Measurements from ENCODE around the gene CORO7. TPM values are rescaled to one million over a fixed set of nuclear protein-coding genes. Genes with fewer than 3 reads are reported as not detected.

Gene CORO7
- total and polyA plus RNA-seq, 4 donors, result 22.7 to 61.8 (median 42.1) TPM

DNA sequence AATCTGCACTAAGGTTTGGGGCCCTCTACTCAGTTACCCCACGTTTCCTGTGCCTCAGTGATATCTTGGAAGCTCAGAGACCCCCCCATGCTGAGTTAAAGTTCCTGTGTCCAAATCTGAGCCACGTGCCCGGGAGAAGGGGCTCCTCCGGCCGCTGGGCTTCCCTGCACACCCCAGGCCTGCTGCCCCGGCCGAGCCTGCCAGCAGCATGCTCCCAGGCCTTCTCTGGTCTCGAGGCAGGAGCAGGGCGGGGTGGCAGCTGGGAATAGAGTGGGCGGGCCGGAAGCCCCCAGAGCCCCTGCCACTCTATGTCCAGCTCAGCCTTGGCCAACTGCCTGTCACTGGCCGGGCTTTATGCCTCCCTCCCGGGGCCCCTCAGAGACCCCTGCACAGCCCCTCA, 50.4 kb downstream of the CORO7 start:
- Histone ChIP-seq H3K27me3 (ENCODE audit: control insufficient read depth, insufficient read depth, low read length) (no peaks in the 10 kb centered on the region), H3K36me3 (ENCODE audit: control insufficient read depth, insufficient read depth, low read length) (peaks cover 73% of the 10 kb centered on the region), H3K9me3 (ENCODE audit: control insufficient read depth, insufficient read depth, low read length) (no peaks in the 10 kb centered on the region), H3K4me3 (ENCODE audit: low read depth, low read length) (no peak overlapping the region), H3K27ac (ENCODE audit: low read depth, low read length) (no peak overlapping the region), H3K4me1 (ENCODE audit: control insufficient read depth, insufficient read depth, low read length) (peaks cover 8% of the 10 kb centered on the region)
- 84% methylated on average over 11 of the region's 13 CpGs for WGBS (ENCODE audit: insufficient coverage)
- no peak for DNase-seq (ENCODE audit: low read depth in 4 of 6, low spot score in 6 of 6)

- Histone ChIP-seq H3K4me1 (ENCODE audit: control insufficient read depth, insufficient read depth, low read length) (peaks cover 4% of the 10 kb centered on the region), H3K4me3 (ENCODE audit: low read depth, low read length) (no peak overlapping the region), H3K27me3 (ENCODE audit: control insufficient read depth, insufficient read depth, low read length) (no peaks in the 10 kb centered on the region), H3K27ac (ENCODE audit: low read depth, low read length) (no peak overlapping the region), H3K36me3 (ENCODE audit: control insufficient read depth, insufficient read depth, low read length) (peaks cover 77% of the 10 kb centered on the region), H3K9me3 (ENCODE audit: control insufficient read depth, insufficient read depth, low read length) (no peaks in the 10 kb centered on the region)
- 91% methylated on average over 12 of the region's 12 CpGs for WGBS (ENCODE audit: insufficient coverage)
- DNase-seq (ENCODE audit: low read depth in 4 of 6, low spot score in 6 of 6), result no peak
Observed at GRCh38 chr16:4365615-4366014, 50.8 kb downstream of the CORO7 start.

- Histone ChIP-seq H3K9me3 (ENCODE audit: control insufficient read depth, insufficient read depth, low read length) (no peaks in the 10 kb centered on the region), H3K27ac (ENCODE audit: low read depth, low read length) (no peak overlapping the region), H3K4me1 (ENCODE audit: control insufficient read depth, insufficient read depth, low read length) (no peaks in the 10 kb centered on the region), H3K27me3 (ENCODE audit: control insufficient read depth, insufficient read depth, low read length) (no peaks in the 10 kb centered on the region), H3K36me3 (ENCODE audit: control insufficient read depth, insufficient read depth, low read length) (peaks cover 81% of the 10 kb centered on the region), H3K4me3 (ENCODE audit: low read depth, low read length) (no peak overlapping the region)
- no peak for DNase-seq (ENCODE audit: low read depth in 4 of 6, low spot score in 6 of 6)
- 90% methylated on average over 10 of the region's 10 CpGs for WGBS (ENCODE audit: insufficient coverage)
Observed at GRCh38 chr16:4365014-4365406, 51.4 kb downstream of the CORO7 start.

GRCh38 chr16:4364196-4365013, 52.0 kb downstream of the CORO7 start:
- Histone ChIP-seq H3K4me3 (ENCODE audit: low read depth, low read length) (no peak overlapping the region), H3K36me3 (ENCODE audit: control insufficient read depth, insufficient read depth, low read length) (peaks cover 85% of the 10 kb centered on the region), H3K27me3 (ENCODE audit: control insufficient read depth, insufficient read depth, low read length) (no peaks in the 10 kb centered on the region), H3K9me3 (ENCODE audit: control insufficient read depth, insufficient read depth, low read length) (no peaks in the 10 kb centered on the region), H3K27ac (ENCODE audit: low read depth, low read length) (no peak overlapping the region), H3K4me1 (ENCODE audit: control insufficient read depth, insufficient read depth, low read length) (peaks cover 1% of the 10 kb centered on the region)
- DNase-seq (ENCODE audit: low read depth in 4 of 6, low spot score in 6 of 6), result no peak
- 89% methylated on average over 37 of the region's 37 CpGs for WGBS (ENCODE audit: insufficient coverage)

DNA sequence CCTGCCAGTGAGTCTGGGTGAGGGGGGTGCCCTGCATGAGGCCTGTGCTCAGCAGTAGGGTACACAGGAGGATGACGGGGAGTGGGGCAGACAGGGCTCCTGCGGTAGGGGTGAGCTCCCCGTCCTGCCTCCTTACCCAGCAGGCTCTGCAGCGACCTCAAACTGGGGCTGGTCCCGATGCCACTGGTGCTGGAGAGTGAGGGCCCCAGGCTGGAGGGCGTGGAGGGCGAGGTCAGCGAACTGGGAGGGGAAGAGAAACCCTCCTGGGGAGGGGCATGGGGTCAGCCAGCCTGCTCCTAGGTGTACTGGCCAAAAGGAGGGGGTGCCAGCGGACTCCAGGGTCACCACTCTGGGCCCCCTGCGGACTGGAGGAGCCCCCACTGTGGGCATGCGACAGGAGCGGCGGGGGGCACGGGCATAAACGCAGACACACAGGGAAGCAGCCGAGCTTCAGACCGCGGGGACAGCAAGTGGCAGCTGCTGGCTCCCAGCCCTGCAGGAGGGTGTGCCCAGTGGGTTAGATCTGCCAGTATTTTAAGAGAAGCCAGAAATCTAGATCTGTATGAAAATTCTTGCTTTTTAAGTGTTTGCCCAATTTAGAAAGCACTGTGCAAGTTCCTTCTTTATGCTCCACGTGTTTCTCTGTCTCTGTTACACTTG, 53.8 kb downstream of the CORO7 start:
- no peaks in the 10 kb centered on the region for H3K9me3 ChIP-seq (ENCODE audit: control insufficient read depth, insufficient read depth, low read length)
- H3K4me1 ChIP-seq (ENCODE audit: control insufficient read depth, insufficient read depth, low read length), result peaks cover 5% of the 10 kb centered on the region
- H3K27ac ChIP-seq (ENCODE audit: low read depth, low read length), result no peak overlapping the region
- 85% methylated on average over 15 of the region's 19 CpGs for WGBS (ENCODE audit: insufficient coverage)
- peaks cover 93% of the 10 kb centered on the region for H3K36me3 ChIP-seq (ENCODE audit: control insufficient read depth, insufficient read depth, low read length)
- H3K4me3 ChIP-seq (ENCODE audit: low read depth, low read length), result no peak overlapping the region
- no peaks in the 10 kb centered on the region for H3K27me3 ChIP-seq (ENCODE audit: control insufficient read depth, insufficient read depth, low read length)
- DNase-seq (ENCODE audit: low read depth in 4 of 6, low spot score in 6 of 6), result peak in 1 of 6 donors; percentile 61

DNA sequence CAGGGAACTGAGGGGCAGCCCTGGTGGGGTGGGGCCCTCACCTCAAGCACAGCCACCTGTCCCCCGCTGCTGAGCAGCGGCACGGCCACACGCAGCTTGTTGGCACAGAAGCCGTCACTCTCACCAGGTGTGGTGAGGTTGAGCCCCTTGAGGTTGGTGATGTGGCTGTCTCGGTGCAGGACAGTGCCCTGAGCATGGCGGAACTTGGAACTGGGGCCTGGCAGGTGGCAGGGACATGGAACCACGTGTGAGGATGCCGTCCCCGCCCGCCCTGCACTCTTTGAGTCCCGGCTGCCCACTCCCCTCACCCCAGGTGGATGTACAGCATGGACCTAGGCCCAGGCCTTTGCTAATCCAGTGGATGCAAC, 54.5 kb downstream of the CORO7 start:
- H3K4me1 ChIP-seq (ENCODE audit: control insufficient read depth, insufficient read depth, low read length), result peaks cover 5% of the 10 kb centered on the region
- WGBS (ENCODE audit: insufficient coverage), result 93% methylated on average over 12 of the region's 12 CpGs
- H3K27me3 ChIP-seq (ENCODE audit: control insufficient read depth, insufficient read depth, low read length), result no peaks in the 10 kb centered on the region
- H3K36me3 ChIP-seq (ENCODE audit: control insufficient read depth, insufficient read depth, low read length), result peaks cover 95% of the 10 kb centered on the region
- no peak for DNase-seq (ENCODE audit: low read depth in 4 of 6, low spot score in 6 of 6)
- no peaks in the 10 kb centered on the region for H3K9me3 ChIP-seq (ENCODE audit: control insufficient read depth, insufficient read depth, low read length)
- H3K27ac ChIP-seq (ENCODE audit: low read depth, low read length), result no peak overlapping the region
- H3K4me3 ChIP-seq (ENCODE audit: low read depth, low read length), result no peak overlapping the region

GRCh38 chr16:4361033-4361943, 55.1 kb downstream of the CORO7 start:
- WGBS (ENCODE audit: insufficient coverage), result 93% methylated on average over 24 of the region's 28 CpGs
- Histone ChIP-seq H3K4me1 (ENCODE audit: control insufficient read depth, insufficient read depth, low read length) (peaks cover 5% of the 10 kb centered on the region), H3K9me3 (ENCODE audit: control insufficient read depth, insufficient read depth, low read length) (no peaks in the 10 kb centered on the region), H3K27ac (ENCODE audit: low read depth, low read length) (no peak overlapping the region), H3K4me3 (ENCODE audit: low read depth, low read length) (no peak overlapping the region), H3K27me3 (ENCODE audit: control insufficient read depth, insufficient read depth, low read length) (no peaks in the 10 kb centered on the region), H3K36me3 (ENCODE audit: control insufficient read depth, insufficient read depth, low read length) (peaks cover 95% of the 10 kb centered on the region)
- DNase-seq (ENCODE audit: low read depth in 4 of 6, low spot score in 6 of 6), result no peak

- H3K4me3 ChIP-seq (ENCODE audit: low read depth, low read length), result no peak overlapping the region
- peaks cover 88% of the 10 kb centered on the region for H3K36me3 ChIP-seq (ENCODE audit: control insufficient read depth, insufficient read depth, low read length)
- H3K27me3 ChIP-seq (ENCODE audit: control insufficient read depth, insufficient read depth, low read length), result no peaks in the 10 kb centered on the region
- no peak overlapping the region for H3K27ac ChIP-seq (ENCODE audit: low read depth, low read length)
- no peak for DNase-seq (ENCODE audit: low read depth in 4 of 6, low spot score in 6 of 6)
- WGBS (ENCODE audit: insufficient coverage), result 76% methylated on average over 7 of the region's 11 CpGs
- H3K4me1 ChIP-seq (ENCODE audit: control insufficient read depth, insufficient read depth, low read length), result peaks cover 5% of the 10 kb centered on the region
- no peaks in the 10 kb centered on the region for H3K9me3 ChIP-seq (ENCODE audit: control insufficient read depth, insufficient read depth, low read length)
Observed at GRCh38 chr16:4360538-4361021, 55.8 kb downstream of the CORO7 start.

DNA sequence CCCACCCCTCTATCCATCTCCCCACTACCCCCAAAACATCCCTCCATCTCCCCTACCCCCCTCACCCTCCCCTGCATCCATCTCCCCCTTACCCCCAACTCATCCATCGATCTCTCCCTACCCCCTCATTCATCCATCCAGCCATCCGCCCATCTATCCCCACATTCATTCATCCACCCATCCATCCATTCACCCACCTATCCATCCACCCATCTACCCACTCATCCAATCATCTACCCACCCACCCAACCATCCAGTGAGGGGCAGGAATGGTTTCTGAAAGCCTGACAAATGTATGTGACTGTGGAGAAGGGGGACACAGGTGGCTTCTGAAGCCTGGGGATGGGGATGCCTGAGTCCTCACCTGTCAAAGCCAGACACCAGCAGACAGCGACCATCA, 56.5 kb downstream of the CORO7 start:
- Histone ChIP-seq H3K27me3 (ENCODE audit: control insufficient read depth, insufficient read depth, low read length) (no peaks in the 10 kb centered on the region), H3K27ac (ENCODE audit: low read depth, low read length) (no peak overlapping the region), H3K4me1 (ENCODE audit: control insufficient read depth, insufficient read depth, low read length) (peaks cover 5% of the 10 kb centered on the region), H3K9me3 (ENCODE audit: control insufficient read depth, insufficient read depth, low read length) (no peaks in the 10 kb centered on the region), H3K4me3 (ENCODE audit: low read depth, low read length) (no peak overlapping the region), H3K36me3 (ENCODE audit: control insufficient read depth, insufficient read depth, low read length) (peaks cover 85% of the 10 kb centered on the region)
- WGBS (ENCODE audit: insufficient coverage), result 100% methylated on average over 2 of the region's 3 CpGs
- DNase-seq (ENCODE audit: low read depth in 4 of 6, low spot score in 6 of 6), result no peak

Measured in spinal cord (tissue), 10 donors.